H1 (cell line): ENCODE measurements around the gene ROM1. TPM values are rescaled to one million over a fixed set of nuclear protein-coding genes. Genes with fewer than 3 reads are reported as not detected.
A peak's percentile ranks its signal among the peaks of the same experiment; 100 is the strongest.

Experiments used
- ASH2L ChIP-seq: fragments of 200-600, 300-600 bp; sonication (generic); IDR thresholded peaks from one replicate; pipeline ENCODE4 v1.7.1; 2017; ENCODE audit warnings: low read length
- BACH1 ChIP-seq: IDR thresholded peaks from 2 replicates; pipeline ENCODE4 v1.6.1; 2012; ENCODE audit warnings: low read length, improper control_type of control experiment
- BRCA1 ChIP-seq: IDR thresholded peaks from 2 replicates; pipeline ENCODE4 v1.6.1; 2012; ENCODE audit warnings: low read depth, low read length, improper control_type of control experiment
- CBX8 ChIP-seq: fragments of 300-800, 300-1000 bp; sonication (generic); IDR thresholded peaks from 2 replicates; pipeline ENCODE4 v1.7.1; 2016; ENCODE audit warnings: low read depth, low read length, borderline replicate concordance
- GABPA ChIP-seq: IDR thresholded peaks from 2 replicates; pipeline ENCODE4 v1.6.1; 2011; ENCODE audit warnings: mild to moderate bottlenecking, low read length, moderate library complexity, borderline replicate concordance; ENCODE audit not compliant: insufficient read depth
- GTF2F1 ChIP-seq: IDR thresholded peaks from 2 replicates; pipeline ENCODE4 v1.6.1; 2012; ENCODE audit warnings: low read depth, low read length, improper control_type of control experiment, borderline replicate concordance
- HDAC2 ChIP-seq, 2 experiments: fragments of 300-600 bp in 1 of 2; sonication (generic) in 1 of 2; IDR thresholded peaks; 2 replicates each; pipeline ENCODE4 v1.6.1; 2011 to 2012; ENCODE audit warnings: low read depth in 2 of 2, low read length in 2 of 2, mild to moderate bottlenecking in 2 of 2, moderate library complexity in 2 of 2, borderline replicate concordance in 1 of 2, inconsistent platforms in 1 of 2
- KDM4A ChIP-seq: IDR thresholded peaks from one replicate; pipeline ENCODE4 v1.7.1; 2012; ENCODE audit warnings: low read depth, mild to moderate bottlenecking, moderate library complexity, low read length, inconsistent platforms; ENCODE audit not compliant: severe bottlenecking
- NANOG ChIP-seq: IDR thresholded peaks from 2 replicates; pipeline ENCODE4 v1.6.1; 2011; ENCODE audit warnings: low read length, low read depth, mild to moderate bottlenecking, inconsistent platforms; ENCODE audit not compliant: insufficient read depth, poor library complexity, severe bottlenecking
- POU5F1 ChIP-seq: IDR thresholded peaks from 2 replicates; pipeline ENCODE4 v1.6.1; 2011; ENCODE audit warnings: low read depth, mild to moderate bottlenecking, low read length, moderate library complexity
- RAD21 ChIP-seq, 2 experiments: IDR thresholded peaks in 1 of 2; conservative IDR thresholded peaks in 1 of 2; 2 replicates each; pipeline ENCODE4 v1.6.1; 2011; ENCODE audit warnings: low read depth in 2 of 2, low read length in 2 of 2, improper control_type of control experiment in 1 of 2, inconsistent platforms in 1 of 2, mild to moderate bottlenecking in 1 of 2, moderate library complexity in 1 of 2
- RFX5 ChIP-seq: IDR thresholded peaks from 2 replicates; pipeline ENCODE4 v1.6.1; 2011; ENCODE audit warnings: low read depth, low read length, improper control_type of control experiment, borderline replicate concordance
- SIRT6 ChIP-seq: IDR thresholded peaks from one replicate; pipeline ENCODE4 v1.7.1; 2012; ENCODE audit warnings: low read length, inconsistent platforms
- SP1 ChIP-seq: IDR thresholded peaks from 2 replicates; pipeline ENCODE4 v1.6.1; 2011; ENCODE audit warnings: low read depth, low read length
- SP2 ChIP-seq: IDR thresholded peaks from 2 replicates; pipeline ENCODE4 v1.6.1; 2012; ENCODE audit warnings: mild to moderate bottlenecking, low read length, inconsistent platforms
- TBP ChIP-seq: IDR thresholded peaks from 2 replicates; pipeline ENCODE4 v1.6.1; 2011; ENCODE audit warnings: low read depth, low read length, improper control_type of control experiment
- ZNF274 ChIP-seq: IDR thresholded peaks from 2 replicates; pipeline ENCODE4 v1.7.0; 2012; ENCODE audit warnings: low read length, borderline replicate concordance; ENCODE audit errors: extremely low read depth
- polyA plus RNA-seq, 7 experiments: library from polyadenylated mRNA; depleted of rRNA in 3 of 7; stranded (reverse) in 5 of 7; unstranded in 2 of 7; fragments of >200 nt in 5 of 7; fragments of 200-250 nt in 2 of 7; gene quantifications; 1 replicate in 5 of 7; 2 replicates in 1 of 7; 4 replicates in 1 of 7; pipeline versions ENCODE4 v1.2.1 to v1.2.3, GENCODE V29; 2011 to 2013; ENCODE audit warnings: missing spikeins in 2 of 7, mixed read lengths in 2 of 7
- total RNA-seq: library from RNA; stranded (reverse); fragmentation: NEBNext Ultra II Directional; extraction: Animal tissue kit (Norgen Biotek cat#: 25700); gene quantifications from 2 replicates; pipeline ENCODE4 v1.2.1, GENCODE V29; 2021
- TF ChIP-seq, protein P1 (sequence below), 3 experiments: IDR thresholded peaks; 1 replicate in 2 of 3; 2 replicates in 1 of 3; pipeline versions ENCODE4 v1.5.1 to v1.6.1; 2011; ENCODE audit warnings: low read length in 3 of 3, mild to moderate bottlenecking in 3 of 3, inconsistent platforms in 2 of 3, low read depth in 1 of 3, moderate library complexity in 1 of 3; ENCODE audit not compliant: insufficient read depth in 1 of 3; ENCODE audit errors: control extremely low read depth in 1 of 3
- TF ChIP-seq, protein P2 (sequence below): IDR thresholded peaks from 2 replicates; pipeline ENCODE4 v1.6.1; 2012; ENCODE audit warnings: inconsistent platforms
- TF ChIP-seq, protein P3 (sequence below): IDR thresholded peaks from 2 replicates; pipeline ENCODE4 v1.6.1; 2011; ENCODE audit warnings: low read depth, mild to moderate bottlenecking, low read length; ENCODE audit not compliant: insufficient read depth

Gene ROM1
- total and polyA plus RNA-seq, 2 of the 8 experiments (the other 6 are each of a cell fraction or from before 2014, with no cell fraction given), result 0.86 to 2.2 TPM

DNA sequence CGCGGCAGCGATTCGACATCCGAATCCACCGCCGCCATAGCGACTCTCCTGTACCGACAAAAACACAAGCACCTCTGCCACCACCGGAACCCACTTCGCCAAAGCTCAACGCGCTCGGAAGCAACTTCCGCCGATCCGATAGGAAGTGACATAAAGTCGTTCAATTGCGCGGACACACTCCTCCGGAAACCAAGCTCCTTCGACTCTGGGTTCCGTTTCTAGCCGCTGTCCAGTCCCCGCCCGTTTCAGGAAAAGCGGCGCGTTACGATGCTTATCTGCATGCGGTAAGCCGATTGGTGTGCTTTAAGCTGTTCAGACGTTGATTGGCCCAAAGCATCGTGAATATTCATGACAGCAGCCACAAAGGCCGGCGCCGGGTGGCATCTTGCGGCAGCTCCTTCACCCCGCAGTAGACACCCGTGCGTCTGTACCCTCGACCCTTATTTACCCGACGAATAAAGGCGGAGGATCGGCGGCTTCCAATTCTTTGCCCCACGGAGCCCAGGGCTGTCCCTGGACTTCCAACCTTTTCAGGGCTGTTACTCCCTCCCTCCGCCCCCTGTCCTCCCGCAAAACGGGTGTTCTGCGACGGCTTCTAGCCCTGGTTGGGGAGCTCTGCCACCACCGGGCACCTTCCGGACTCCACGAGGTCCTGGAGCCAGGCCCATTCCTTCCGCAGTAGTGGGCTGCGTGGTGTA, 21.5 kb upstream of the ROM1 start, which contains the start of gene TUT1 (continued):
- TF ChIP-seq, protein P1, sequence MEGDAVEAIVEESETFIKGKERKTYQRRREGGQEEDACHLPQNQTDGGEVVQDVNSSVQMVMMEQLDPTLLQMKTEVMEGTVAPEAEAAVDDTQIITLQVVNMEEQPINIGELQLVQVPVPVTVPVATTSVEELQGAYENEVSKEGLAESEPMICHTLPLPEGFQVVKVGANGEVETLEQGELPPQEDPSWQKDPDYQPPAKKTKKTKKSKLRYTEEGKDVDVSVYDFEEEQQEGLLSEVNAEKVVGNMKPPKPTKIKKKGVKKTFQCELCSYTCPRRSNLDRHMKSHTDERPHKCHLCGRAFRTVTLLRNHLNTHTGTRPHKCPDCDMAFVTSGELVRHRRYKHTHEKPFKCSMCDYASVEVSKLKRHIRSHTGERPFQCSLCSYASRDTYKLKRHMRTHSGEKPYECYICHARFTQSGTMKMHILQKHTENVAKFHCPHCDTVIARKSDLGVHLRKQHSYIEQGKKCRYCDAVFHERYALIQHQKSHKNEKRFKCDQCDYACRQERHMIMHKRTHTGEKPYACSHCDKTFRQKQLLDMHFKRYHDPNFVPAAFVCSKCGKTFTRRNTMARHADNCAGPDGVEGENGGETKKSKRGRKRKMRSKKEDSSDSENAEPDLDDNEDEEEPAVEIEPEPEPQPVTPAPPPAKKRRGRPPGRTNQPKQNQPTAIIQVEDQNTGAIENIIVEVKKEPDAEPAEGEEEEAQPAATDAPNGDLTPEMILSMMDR (IDR thresholded peaks at IDR 0.05; ENCODE audit: control extremely low read depth in 1 of 3, insufficient read depth in 1 of 3, low read depth in 1 of 3, low read length in 3 of 3), result no peak
- TF ChIP-seq POU5F1 (peak; percentile 62; the same call in 1 of the 2 replicates), NANOG (peak; percentile 48), GTF2F1 (peak; percentile 80), ZNF274 (no peak), ASH2L (peak; percentile 94), BRCA1 (no peak), TBP (peak; percentile 91), HDAC2 (IDR thresholded peaks at IDR 0.05; ENCODE audit: borderline replicate concordance in 1 of 2, low read depth in 2 of 2, low read length in 2 of 2) (no peak), SP2 (no peak), BACH1 (0 out of 2 replicates have a peak, but pooled peaks have one; percentile 40), CBX8 (no peak), RFX5 (no peak; the same call in 1 of the 2 replicates), SIRT6 (no peak), GABPA (peak; percentile 99), RAD21 (IDR thresholded peaks at IDR 0.05 in 1 of 2, conservative IDR thresholded peaks at IDR 0.05 in 1 of 2; ENCODE audit: low read depth in 2 of 2, low read length in 2 of 2) (no peak; a peak in 1 of 4 replicates), SP1 (peak; percentile 92), KDM4A (peak; percentile 32)
- TF ChIP-seq, protein P2, sequence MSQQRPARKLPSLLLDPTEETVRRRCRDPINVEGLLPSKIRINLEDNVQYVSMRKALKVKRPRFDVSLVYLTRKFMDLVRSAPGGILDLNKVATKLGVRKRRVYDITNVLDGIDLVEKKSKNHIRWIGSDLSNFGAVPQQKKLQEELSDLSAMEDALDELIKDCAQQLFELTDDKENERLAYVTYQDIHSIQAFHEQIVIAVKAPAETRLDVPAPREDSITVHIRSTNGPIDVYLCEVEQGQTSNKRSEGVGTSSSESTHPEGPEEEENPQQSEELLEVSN, result peak; percentile 65
- TF ChIP-seq, protein P3, sequence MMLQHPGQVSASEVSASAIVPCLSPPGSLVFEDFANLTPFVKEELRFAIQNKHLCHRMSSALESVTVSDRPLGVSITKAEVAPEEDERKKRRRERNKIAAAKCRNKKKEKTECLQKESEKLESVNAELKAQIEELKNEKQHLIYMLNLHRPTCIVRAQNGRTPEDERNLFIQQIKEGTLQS, result no peak
